ENCODE measurements around the gene DCDC2.
"Not testable (repeated sequence)": the region's sequence is repeated elsewhere in the genome, so short reads cannot be mapped to it uniquely, and the experiment has no call there.

Gene DCDC2

DNA sequence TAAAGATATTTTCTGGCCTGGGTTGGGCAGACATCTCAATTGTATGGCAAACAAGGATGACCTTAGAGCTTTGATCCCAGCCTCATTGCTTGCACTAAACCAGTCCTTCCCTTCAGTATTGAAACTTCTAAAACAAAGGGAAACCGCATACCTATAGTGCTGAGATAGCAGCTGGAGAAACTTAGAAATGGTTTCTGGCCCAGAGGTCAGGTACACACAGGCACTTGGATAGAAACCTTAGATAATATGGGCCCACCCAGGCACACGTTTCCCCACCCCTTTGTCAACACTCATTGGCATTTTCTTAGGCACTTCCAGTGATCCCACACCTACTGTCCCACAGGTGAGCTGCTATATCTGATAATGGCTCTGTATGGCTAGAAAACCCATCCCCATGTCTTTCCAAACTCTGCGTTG, 209.7 kb downstream of the DCDC2 start:
- no peak for DNase-seq (ENCODE audit: low spot score)
- in situ Hi-C loops (cut with MboI; ENCODE audit: low pct_unique_long_range_greater_than_20kb, low sequenced_read_pairs, unreplicated experiment): no loop called here
- TF ChIP-seq, protein P1, sequence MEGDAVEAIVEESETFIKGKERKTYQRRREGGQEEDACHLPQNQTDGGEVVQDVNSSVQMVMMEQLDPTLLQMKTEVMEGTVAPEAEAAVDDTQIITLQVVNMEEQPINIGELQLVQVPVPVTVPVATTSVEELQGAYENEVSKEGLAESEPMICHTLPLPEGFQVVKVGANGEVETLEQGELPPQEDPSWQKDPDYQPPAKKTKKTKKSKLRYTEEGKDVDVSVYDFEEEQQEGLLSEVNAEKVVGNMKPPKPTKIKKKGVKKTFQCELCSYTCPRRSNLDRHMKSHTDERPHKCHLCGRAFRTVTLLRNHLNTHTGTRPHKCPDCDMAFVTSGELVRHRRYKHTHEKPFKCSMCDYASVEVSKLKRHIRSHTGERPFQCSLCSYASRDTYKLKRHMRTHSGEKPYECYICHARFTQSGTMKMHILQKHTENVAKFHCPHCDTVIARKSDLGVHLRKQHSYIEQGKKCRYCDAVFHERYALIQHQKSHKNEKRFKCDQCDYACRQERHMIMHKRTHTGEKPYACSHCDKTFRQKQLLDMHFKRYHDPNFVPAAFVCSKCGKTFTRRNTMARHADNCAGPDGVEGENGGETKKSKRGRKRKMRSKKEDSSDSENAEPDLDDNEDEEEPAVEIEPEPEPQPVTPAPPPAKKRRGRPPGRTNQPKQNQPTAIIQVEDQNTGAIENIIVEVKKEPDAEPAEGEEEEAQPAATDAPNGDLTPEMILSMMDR (IDR thresholded peaks at IDR 0.05; ENCODE audit: extremely low read depth, insufficient read depth, missing control alignments): no peak

DNA sequence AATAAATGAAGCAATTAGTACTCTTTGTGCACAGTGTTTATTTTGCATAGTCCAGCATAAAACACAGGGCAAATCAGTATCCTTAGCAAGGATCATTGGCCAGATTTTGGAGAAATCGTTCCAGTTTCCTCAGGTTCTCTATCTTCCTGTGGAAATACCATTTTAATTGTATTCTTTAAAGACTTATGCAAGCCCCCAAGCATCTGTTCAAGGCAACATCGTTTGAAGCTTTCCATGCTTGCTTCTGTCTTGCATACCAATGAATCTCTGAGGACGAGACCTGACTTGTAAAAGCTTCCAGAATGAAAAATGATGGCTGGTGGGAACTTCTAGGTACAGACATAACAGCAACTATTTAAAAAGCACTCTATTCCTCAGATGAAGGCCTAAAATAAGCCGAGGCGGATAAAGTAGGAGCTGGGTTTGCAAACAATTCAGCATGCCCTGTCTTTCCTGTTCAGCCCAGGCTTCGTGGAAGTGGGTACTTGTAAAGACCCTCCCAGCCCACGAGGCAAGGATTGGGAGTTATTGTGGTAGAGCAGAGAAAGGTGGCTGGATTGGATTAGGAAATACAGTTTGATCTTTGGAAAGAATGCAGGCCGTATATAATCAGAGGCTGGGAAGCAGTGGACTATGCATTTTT, 210.2 kb downstream of the DCDC2 start:
- no peak for DNase-seq (ENCODE audit: low spot score)
- in situ Hi-C loops (cut with MboI; ENCODE audit: low pct_unique_long_range_greater_than_20kb, low sequenced_read_pairs, unreplicated experiment): no loop called here
- TF ChIP-seq, protein P1 (IDR thresholded peaks at IDR 0.05; ENCODE audit: extremely low read depth, insufficient read depth, missing control alignments): no peak

DNA sequence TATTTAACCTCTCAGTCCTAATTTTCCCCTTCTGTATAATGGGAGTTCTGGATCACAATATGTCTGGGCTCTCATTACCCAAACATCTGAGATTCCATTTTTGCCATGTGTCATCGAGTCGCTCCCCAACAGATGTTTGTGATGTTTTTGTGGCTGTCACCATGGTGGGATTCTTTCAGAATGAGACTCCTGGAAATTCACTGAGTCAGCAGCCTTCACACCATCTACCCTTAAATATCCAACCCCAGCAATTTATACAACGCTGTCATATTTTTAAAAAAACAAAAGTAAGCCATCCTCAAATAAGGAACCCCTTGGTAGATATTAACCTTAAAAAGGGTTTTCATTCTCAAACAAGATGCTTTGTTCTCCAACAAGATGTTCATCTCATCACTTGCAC, 211.0 kb downstream of the DCDC2 start:
- no peak for DNase-seq (ENCODE audit: low spot score)
- TF ChIP-seq, protein P1 (IDR thresholded peaks at IDR 0.05; ENCODE audit: extremely low read depth, insufficient read depth, missing control alignments): no peak
- in situ Hi-C loops (cut with MboI; ENCODE audit: low pct_unique_long_range_greater_than_20kb, low sequenced_read_pairs, unreplicated experiment): no loop called here

DNA sequence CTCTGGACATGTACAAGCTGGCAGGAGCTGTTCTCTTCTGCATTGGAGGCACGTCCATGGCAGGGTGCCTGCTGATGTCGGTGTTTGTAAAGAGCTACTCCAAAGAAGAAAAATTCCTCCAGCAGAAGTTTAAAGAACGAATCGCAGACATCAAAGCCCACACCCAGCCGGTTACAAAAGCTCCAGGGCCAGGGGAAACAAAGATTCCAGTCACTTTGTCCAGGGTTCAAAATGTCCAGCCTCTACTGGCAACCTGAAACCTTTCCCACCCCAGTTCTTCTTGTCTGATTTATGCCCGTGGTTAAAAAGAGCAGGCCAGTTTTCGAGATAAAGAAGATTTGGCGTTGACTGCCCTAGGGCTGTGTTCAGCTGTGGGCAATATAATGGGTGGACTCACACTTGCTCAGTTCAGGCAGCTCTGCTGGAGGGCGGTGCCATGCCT, 212.1 kb downstream of the DCDC2 start:
- TF ChIP-seq, protein P1 (IDR thresholded peaks at IDR 0.05; ENCODE audit: extremely low read depth, insufficient read depth, missing control alignments): no peak
- DNase-seq (ENCODE audit: low spot score): no peak
- in situ Hi-C loops (cut with MboI; ENCODE audit: low pct_unique_long_range_greater_than_20kb, low sequenced_read_pairs, unreplicated experiment): no loop called here

DNA sequence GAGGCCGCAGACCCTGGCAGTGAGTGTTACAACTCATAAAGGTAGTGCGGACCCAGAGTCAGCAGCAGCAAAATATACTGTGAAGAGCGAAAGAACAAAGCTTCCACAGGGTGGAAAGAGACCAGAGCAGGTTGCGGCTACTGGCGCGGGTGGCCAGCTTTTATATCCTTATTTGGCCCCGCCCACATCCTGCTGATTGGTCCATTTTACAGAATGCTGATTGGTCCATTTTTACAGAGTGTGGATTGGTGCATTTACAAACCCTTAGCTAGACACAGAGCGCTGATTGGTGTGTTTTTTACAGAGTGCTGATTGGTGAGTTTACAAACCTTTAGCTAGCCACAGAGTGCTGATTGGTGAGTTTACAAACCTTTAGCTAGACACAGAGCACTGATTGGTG, 215.1 kb downstream of the DCDC2 start:
- in situ Hi-C loops (cut with MboI; ENCODE audit: low pct_unique_long_range_greater_than_20kb, low sequenced_read_pairs, unreplicated experiment); DNase-seq (ENCODE audit: low spot score): not testable (repeated sequence)

DNA sequence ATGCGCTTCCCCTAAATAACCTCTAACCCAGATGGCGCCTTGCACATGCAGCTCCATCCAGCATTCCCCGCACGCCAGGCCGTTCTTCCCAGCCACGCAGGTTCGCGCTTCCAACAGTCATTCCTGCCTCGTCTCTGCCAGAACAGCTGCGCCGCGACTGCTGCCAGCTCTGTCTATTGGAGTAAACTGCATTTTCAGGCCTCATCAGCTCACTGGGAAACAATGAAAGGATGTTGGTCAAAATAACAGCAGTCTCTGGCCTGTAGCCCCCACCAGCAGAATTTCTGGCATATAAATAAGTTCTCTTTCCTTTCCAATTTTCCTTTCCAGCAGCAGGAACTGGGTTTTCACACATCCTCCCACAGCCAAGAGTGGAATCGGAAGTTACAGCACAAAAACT, 217.3 kb downstream of the DCDC2 start:
- in situ Hi-C loops (cut with MboI; ENCODE audit: low pct_unique_long_range_greater_than_20kb, low sequenced_read_pairs, unreplicated experiment): no loop called here
- DNase-seq (ENCODE audit: low spot score): no peak
- TF ChIP-seq, protein P1 (IDR thresholded peaks at IDR 0.05; ENCODE audit: extremely low read depth, insufficient read depth, missing control alignments): no peak

DNA sequence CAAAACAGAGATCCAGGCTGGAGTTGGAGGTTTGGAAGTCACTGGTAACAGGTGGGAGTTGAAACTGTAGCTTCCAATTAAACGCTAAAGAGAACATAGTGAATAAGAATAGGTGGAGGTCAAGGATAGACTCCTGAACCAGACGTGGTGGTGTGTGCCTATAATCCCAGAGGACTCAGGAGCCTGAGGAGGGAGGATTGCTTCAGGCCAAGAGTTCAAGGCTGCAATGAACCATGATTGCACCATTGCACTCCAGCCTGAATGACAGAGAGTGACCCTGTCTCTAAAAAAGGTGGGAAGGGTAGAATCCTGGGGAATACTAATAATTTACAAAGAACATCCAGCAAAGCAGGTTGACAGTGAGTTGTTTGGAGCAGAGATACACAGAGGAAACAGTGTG, 218.2 kb downstream of the DCDC2 start:
- TF ChIP-seq, protein P1 (IDR thresholded peaks at IDR 0.05; ENCODE audit: extremely low read depth, insufficient read depth, missing control alignments): no peak
- in situ Hi-C loops (cut with MboI; ENCODE audit: low pct_unique_long_range_greater_than_20kb, low sequenced_read_pairs, unreplicated experiment): no loop called here
- no peak for DNase-seq (ENCODE audit: low spot score)

Measured in GM13977 (cell line).